GM12873 (cell line): Measurements from ENCODE around the gene BORCS5.

Experiments
- TF ChIP-seq, protein P1 (sequence below): IDR thresholded peaks from 2 replicates; pipeline ENCODE4 v1.5.1; 2012; ENCODE audit warnings: low read depth, mild to moderate bottlenecking, moderate library complexity, low read length, control low read depth; ENCODE audit not compliant: insufficient read depth; ENCODE audit errors: missing control alignments

The BORCS5 gene

DNA sequence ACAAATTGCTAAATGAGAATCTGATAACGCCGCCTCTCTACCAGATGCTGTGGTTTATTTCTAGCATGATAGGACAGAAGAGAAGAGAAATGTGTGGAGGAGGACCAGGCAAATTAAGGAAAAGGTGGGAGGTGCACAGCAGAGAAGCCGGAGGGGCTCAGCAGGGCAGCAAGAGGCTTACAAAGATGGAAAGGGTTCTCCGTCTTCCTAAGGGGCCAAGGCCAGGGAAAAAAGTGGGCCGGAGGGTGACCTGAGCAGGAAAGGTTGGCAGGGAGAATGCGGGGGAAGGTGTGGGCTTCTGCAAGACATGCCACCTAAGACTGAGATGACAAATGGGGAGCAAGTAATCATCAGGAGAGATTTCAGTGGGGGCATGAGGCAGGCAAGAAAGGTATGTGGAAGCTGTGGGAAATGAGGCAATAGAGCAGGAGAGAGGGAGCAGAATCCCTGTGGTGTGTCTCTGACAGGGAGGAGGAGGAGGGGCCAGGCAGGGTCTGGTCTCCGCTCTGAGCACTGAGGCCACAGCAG, 25.6 kb upstream of the BORCS5 start:
- TF ChIP-seq, protein P1, sequence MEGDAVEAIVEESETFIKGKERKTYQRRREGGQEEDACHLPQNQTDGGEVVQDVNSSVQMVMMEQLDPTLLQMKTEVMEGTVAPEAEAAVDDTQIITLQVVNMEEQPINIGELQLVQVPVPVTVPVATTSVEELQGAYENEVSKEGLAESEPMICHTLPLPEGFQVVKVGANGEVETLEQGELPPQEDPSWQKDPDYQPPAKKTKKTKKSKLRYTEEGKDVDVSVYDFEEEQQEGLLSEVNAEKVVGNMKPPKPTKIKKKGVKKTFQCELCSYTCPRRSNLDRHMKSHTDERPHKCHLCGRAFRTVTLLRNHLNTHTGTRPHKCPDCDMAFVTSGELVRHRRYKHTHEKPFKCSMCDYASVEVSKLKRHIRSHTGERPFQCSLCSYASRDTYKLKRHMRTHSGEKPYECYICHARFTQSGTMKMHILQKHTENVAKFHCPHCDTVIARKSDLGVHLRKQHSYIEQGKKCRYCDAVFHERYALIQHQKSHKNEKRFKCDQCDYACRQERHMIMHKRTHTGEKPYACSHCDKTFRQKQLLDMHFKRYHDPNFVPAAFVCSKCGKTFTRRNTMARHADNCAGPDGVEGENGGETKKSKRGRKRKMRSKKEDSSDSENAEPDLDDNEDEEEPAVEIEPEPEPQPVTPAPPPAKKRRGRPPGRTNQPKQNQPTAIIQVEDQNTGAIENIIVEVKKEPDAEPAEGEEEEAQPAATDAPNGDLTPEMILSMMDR = no peak

DNA sequence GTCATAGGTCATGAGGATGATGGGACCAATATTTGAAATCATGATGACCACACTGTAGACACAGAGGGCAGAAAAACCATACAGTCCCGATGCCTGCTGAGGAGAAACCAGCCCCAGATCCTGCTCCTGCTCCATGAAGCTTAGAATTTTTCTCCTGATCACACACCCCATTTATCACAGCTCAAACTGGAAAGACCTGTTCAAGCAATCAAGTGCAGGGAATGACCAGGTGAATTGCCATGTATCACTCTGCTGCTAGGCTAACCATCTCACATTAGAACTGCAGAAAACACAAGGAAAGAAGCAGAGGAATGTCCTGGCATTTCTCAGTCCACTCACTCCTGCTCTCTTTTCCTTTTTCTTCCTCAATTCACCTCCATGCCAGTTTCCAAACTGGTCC, 25.0 kb upstream of the BORCS5 start:
- TF ChIP-seq, protein P1 = no peak

DNA sequence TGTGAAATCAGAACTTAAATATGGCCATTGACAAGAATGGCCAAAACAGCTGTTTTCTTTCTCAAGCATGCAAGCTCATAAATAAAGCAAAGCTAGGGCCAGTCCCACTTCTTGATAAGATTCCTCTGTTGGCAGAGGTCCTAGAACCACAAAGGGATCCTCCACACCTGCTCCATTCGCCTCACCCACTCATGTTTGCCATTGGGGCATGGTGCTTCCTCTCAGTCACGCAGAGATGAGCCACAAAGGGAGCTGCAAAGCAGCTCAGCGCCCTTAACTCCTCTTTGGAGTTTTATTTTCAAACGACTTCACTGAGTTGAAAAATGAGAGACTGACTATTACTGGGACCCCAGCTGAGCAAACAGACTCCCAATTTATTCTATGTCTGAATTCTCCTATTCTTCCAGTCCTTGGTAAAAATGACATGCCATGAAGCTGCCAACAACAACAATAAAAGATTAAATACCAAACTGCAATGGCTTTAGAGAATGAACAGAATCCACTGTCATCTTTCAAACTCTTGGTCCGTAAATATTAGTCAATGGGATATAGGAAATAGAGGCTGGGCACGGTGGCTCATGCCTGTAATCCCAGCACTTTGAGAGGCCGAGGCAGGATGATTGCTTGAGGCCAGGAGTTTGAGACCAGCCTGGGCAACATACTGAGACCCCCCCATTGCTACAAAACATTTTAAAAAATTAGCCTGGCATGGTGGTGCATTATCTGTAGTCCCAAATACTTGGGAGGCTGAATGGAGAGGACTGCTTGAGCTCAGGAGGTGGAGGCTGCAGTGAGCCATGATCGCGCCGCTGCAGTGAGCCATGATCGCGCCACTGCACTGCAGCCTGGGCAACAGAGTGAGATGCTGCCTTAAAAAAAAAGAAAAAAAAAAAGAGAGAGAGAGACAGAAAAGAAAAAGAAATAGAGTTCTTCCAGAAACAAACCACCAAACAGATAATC, 23.2 kb upstream of the BORCS5 start:
- TF ChIP-seq, protein P1 = no peak

DNA sequence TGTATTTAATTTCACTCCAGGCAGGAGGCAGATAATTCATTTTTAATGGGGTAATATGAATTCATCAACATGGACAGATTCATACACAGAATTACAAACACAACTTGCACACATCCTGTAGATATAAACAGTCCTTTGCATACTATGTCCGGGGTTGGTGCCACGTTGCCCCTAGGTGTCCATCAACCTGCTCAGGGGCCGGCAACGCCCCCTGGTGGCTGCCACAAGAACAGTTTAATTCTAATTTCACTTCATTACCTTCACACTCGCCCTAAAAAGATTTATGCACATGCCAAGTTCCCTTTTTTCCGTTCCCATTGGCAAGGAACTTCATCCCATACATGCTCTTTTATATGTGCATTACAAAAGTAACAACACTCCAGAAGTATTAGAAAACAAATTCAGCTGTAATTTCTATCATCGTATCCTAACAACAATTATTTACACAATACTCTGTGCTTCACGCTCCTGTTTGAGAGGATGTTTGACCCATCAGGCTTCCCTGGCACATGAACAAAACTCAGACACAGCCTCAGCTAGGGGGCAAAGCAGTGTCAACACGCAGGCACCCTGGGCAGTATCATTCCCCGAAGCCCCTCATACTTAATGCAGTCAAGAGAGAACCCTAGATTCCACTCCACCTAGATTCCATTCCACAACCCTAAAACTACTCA, 22.4 kb upstream of the BORCS5 start:
- TF ChIP-seq, protein P1 = peak; percentile 83

DNA sequence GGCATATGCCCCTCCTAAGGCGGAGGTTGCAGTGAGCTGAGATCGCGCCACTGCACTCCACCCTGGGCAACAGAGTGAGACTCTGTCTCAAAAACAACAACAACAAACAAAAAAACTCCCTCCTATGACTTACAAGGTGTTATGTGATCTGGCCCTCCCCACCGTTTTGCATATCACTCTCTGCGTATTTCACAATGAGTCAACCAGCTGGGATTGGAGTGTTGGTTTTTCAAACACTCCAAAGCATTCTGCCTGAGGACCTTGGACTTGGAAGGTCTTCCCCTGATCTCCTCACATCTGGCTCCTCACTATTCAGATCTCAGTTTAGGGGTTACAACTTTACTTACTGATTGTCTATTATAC, 20.8 kb upstream of the BORCS5 start:
- TF ChIP-seq, protein P1 = no peak

DNA sequence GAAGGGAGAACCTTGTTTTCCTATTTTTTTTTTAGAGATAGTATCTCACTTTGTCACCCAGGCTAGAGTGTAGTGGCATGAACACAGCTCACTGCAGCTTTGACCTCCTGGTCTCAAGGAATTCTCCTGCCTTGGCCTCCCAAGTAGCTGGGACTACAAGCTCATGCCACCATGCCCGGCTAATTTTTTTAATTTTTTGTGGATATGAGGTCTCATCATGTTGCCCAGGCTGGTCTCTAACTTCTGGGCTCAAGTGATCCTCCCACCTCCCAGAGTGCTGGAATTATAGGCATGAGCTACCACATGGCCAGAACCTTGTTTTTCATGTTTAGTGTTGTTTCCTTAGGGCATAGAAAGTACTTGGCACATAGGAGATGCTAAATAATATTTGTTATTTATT, 20.4 kb upstream of the BORCS5 start:
- TF ChIP-seq, protein P1 = no peak

DNA sequence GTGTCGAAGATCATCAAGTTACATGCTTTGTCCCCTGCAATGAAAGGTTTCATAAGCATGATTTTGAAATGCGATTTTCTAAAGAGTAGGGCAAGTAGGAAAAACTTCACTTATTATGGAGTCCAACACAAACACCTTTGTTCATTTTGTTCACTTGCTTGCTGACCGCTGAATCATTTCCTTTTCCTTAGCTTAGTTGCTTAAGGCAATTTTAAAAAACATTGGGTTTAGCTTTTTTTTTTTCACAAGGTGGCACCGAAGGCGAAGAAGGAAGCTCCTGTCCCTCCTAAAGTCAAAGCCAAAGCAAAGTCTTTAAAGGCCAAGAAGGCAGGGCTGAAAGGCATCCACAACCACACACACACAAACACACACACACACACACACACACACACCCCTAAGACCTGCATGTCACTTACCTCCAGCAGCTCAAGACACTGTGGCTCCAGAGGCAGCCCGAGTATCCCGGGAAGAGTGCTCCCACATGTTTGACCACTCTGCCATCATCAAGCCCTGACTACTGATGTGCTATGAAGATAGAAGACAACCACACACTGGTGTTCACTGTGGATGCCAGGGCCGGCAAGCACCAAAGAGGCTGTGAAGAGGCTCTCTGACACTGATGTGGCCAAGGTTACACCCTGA, 18.2 kb upstream of the BORCS5 start:
- TF ChIP-seq, protein P1 = no peak
